HL-60 (cell line): Measurements from ENCODE around the gene CTIF.

ENCODE experiments used
- DNase-seq, 2 experiments: peaks; one replicate each; pipeline ENCODE4 v3.0.0-alpha.2; 2010 to 2020; ENCODE audit warnings: low read depth in 1 of 2, low spot score in 1 of 2
- H3K27ac ChIP-seq: fragments of 250-450 bp; sonication (Bioruptor Pico); replicated peaks from 2 replicates; pipeline ENCODE4 v1.5.1; 2020; ENCODE audit warnings: mild to moderate bottlenecking, moderate library complexity
- H3K27me3 ChIP-seq: fragments of 250-450 bp; sonication (Bioruptor Pico); 2 replicates; pipeline ENCODE4 v1.5.1; 2021; ENCODE audit warnings: mild to moderate bottlenecking, moderate library complexity; ENCODE audit not compliant: insufficient read depth, poor library complexity, severe bottlenecking
- H3K4me3 ChIP-seq: replicated peaks from 2 replicates; pipeline ENCODE4 v1.5.1; 2011; ENCODE audit warnings: mild to moderate bottlenecking, control low read depth, low read length; ENCODE audit not compliant: insufficient read depth
- GABPA ChIP-seq: IDR thresholded peaks from 2 replicates; pipeline ENCODE4 v1.6.1; 2012; ENCODE audit warnings: low read depth
- POLR2AphosphoS5 ChIP-seq: IDR thresholded peaks from 2 replicates; pipeline ENCODE4 v1.6.1; 2012; ENCODE audit warnings: low read depth
- SPI1 ChIP-seq: IDR thresholded peaks from 2 replicates; pipeline ENCODE4 v1.6.1; 2012; ENCODE audit warnings: low read depth, mild to moderate bottlenecking, borderline replicate concordance
- TF ChIP-seq, protein P1 (sequence below): IDR thresholded peaks from one replicate; pipeline ENCODE4 v1.5.1; 2011; ENCODE audit warnings: low read length, control low read depth, inconsistent platforms; ENCODE audit not compliant: insufficient read depth
- TF ChIP-seq, protein P2 (sequence below): IDR thresholded peaks from 2 replicates; pipeline ENCODE4 v1.6.1; 2012; ENCODE audit warnings: low read depth; ENCODE audit not compliant: insufficient replicate concordance

Gene CTIF

DNA sequence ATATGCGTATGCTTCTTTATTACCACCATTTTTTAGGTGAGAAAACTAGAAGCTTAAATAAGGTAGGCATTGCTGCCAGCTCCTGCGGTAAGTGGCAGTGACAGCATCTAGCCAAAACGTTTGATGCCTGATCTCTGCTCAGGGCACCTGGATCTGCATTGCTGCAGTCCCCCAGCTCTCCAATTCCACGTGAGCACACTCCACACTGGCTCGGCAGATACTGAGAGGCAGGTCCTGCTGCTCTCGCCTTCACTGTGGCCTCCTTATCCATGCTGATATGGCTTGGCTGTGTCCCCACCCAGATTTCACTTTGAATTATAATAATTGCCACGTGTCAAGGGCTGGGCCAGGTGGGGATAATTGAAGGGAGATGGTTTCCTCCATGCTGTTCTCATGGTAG lies 160.9 kb downstream of the CTIF start:
- Histone ChIP-seq H3K27me3 (no peaks in the 10 kb centered on the region), H3K4me3 (no peak overlapping the region), H3K27ac (no peak overlapping the region)
- DNase-seq = no peak
- TF ChIP-seq, protein P1, sequence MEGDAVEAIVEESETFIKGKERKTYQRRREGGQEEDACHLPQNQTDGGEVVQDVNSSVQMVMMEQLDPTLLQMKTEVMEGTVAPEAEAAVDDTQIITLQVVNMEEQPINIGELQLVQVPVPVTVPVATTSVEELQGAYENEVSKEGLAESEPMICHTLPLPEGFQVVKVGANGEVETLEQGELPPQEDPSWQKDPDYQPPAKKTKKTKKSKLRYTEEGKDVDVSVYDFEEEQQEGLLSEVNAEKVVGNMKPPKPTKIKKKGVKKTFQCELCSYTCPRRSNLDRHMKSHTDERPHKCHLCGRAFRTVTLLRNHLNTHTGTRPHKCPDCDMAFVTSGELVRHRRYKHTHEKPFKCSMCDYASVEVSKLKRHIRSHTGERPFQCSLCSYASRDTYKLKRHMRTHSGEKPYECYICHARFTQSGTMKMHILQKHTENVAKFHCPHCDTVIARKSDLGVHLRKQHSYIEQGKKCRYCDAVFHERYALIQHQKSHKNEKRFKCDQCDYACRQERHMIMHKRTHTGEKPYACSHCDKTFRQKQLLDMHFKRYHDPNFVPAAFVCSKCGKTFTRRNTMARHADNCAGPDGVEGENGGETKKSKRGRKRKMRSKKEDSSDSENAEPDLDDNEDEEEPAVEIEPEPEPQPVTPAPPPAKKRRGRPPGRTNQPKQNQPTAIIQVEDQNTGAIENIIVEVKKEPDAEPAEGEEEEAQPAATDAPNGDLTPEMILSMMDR = no peak
- TF ChIP-seq POLR2AphosphoS5 (no peak), GABPA (no peak), SPI1 (no peak)
- TF ChIP-seq, protein P2, sequence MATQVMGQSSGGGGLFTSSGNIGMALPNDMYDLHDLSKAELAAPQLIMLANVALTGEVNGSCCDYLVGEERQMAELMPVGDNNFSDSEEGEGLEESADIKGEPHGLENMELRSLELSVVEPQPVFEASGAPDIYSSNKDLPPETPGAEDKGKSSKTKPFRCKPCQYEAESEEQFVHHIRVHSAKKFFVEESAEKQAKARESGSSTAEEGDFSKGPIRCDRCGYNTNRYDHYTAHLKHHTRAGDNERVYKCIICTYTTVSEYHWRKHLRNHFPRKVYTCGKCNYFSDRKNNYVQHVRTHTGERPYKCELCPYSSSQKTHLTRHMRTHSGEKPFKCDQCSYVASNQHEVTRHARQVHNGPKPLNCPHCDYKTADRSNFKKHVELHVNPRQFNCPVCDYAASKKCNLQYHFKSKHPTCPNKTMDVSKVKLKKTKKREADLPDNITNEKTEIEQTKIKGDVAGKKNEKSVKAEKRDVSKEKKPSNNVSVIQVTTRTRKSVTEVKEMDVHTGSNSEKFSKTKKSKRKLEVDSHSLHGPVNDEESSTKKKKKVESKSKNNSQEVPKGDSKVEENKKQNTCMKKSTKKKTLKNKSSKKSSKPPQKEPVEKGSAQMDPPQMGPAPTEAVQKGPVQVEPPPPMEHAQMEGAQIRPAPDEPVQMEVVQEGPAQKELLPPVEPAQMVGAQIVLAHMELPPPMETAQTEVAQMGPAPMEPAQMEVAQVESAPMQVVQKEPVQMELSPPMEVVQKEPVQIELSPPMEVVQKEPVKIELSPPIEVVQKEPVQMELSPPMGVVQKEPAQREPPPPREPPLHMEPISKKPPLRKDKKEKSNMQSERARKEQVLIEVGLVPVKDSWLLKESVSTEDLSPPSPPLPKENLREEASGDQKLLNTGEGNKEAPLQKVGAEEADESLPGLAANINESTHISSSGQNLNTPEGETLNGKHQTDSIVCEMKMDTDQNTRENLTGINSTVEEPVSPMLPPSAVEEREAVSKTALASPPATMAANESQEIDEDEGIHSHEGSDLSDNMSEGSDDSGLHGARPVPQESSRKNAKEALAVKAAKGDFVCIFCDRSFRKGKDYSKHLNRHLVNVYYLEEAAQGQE = no peak

DNA sequence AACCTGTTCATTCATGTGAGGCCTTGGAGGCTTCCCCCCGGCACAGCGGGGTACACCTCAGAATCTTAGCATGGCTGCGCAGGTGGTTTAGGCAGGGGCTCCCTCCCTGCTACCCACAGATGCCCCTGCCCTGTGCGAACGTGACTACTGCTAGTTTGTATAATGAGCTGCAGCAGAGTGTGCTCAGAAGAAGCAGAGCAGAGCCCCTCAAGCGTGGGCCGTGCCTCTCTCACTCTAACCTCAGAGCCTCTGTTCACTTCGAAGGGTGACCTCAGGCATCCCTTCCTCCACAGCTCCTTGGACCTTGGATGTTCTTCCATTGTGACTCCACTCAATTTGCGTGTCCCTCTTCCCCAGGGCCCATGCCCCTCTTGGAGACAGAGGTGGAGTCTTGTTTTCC lies 161.6 kb downstream of the CTIF start:
- DNase-seq = no peak

DNA sequence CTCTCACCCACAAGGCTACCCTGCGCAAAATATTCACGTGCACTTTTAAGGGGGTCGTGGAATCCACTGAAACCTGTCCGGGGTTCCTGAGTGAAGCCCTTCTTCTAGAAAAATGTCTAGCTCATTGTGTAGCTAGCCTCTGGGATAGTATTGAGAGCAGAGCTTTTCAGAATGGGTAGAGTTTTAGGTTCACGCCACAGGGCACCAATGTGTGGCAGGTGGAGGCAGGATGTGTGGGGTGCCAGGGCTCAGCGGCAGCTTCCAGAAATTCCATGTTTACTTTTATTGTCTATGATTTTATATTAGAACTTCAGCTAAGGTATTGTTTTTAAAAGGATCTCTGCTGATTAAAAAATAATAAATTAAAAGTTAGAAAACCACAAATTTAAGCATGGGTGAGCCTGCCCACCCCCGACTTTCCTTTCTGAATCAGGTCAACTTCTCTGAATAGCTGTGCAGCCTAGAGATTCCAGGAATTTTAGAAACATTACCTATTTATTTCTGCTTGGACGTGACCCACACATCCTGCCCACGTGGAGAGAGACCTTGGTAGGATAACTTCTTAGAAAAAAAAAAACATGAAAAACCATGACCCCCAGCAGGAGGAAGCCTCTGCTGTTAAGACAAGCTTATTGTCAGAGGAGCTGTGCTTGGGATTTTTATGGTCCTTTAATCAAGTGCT lies 163.7 kb downstream of the CTIF start:
- no peak for DNase-seq
- TF ChIP-seq POLR2AphosphoS5 (no peak), GABPA (no peak), SPI1 (no peak)
- TF ChIP-seq, protein P2 = no peak
- TF ChIP-seq, protein P1 = no peak

More for the DNA sequence above, 161.6 kb downstream of the CTIF start:
- TF ChIP-seq, protein P2 = no peak
- TF ChIP-seq, protein P1 = no peak
- no peak for TF ChIP-seq POLR2AphosphoS5
- Histone ChIP-seq H3K27ac (no peak overlapping the region), H3K4me3 (no peak overlapping the region), H3K27me3 (no peaks in the 10 kb centered on the region)

More for the DNA sequence above, 163.7 kb downstream of the CTIF start:
- no peak overlapping the region for H3K4me3 ChIP-seq
- no peak overlapping the region for H3K27ac ChIP-seq
- no peaks in the 10 kb centered on the region for H3K27me3 ChIP-seq
